OCI-M2 (cell line): ENCODE results near the gene RTN4IP1.
"Not testable (repeated sequence)": the region's sequence is repeated elsewhere in the genome, so short reads cannot be mapped to it uniquely, and the experiment has no call there.

Experiments used
- DNase-seq: peaks from one replicate; lab custom pipeline; 2025; ENCODE audit not compliant: unreplicated experiment; lab: John Stamatoyannopoulos, UW

Gene RTN4IP1

DNA sequence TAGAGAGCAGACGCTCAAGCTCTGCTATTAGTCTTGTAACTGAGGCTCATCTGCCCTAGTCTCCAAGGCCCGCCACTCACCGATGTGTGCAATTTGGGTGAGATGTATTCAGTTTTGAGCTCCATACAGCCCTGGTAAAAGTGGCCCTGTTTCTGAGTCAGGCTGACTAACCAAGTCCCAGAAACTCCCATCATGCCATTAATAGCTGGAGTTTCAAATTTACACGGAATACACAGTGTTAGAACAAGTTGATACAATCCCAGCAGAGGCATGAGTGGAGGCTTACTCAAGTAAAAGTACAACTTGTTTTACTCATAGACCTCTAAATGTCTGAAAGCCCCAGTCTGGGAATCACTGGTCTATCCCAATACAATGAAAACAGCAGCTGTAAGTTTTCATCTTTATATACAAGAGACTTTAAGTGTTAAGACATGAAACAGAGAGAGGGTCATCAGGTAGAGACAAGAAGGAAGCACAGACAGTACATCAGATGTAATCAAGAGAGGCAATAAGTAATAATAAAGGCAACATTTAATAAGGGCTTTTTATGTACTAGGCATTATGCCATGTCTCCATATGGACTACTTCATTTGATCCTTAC is 42.4 kb downstream of the RTN4IP1 start:
- DNase-seq: no peak

DNA sequence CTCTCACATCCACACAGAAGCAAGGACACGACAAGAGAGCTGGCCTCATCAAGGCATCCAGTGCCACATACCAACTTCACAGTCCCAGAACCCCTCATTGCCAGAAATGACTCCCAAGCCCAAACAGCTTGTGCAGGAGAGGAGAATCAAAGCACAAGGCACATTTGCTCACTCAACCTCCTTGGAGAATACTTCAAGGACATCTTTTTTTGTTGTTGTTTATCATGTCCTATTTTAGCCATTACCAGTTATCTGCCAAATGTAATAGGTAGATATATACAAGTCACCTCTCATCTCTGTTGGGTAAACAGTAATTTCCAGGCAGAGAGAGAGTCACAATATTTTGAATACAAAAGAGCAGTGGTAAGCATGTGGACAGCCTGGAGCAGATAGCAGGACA is 47.8 kb downstream of the RTN4IP1 start:
- DNase-seq: no peak

DNA sequence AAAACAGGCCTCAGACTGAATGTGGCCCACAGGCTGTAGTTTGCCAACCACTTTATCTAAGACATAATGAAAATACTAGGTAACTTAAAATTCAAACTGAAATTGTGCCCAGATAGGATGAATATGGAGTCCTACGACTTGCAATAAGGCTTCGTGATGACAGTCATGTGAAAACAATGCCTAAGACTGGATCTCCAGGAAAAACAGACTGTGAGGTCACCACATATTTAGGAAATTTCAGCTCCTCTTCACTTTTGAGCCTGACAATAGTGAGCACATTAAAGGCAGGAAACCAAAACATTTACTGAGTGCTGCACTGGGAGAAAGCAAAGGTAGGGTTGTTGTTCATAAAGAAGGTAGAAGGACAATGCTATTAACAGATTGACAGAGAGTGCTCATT is 50.0 kb downstream of the RTN4IP1 start:
- no peak for DNase-seq

DNA sequence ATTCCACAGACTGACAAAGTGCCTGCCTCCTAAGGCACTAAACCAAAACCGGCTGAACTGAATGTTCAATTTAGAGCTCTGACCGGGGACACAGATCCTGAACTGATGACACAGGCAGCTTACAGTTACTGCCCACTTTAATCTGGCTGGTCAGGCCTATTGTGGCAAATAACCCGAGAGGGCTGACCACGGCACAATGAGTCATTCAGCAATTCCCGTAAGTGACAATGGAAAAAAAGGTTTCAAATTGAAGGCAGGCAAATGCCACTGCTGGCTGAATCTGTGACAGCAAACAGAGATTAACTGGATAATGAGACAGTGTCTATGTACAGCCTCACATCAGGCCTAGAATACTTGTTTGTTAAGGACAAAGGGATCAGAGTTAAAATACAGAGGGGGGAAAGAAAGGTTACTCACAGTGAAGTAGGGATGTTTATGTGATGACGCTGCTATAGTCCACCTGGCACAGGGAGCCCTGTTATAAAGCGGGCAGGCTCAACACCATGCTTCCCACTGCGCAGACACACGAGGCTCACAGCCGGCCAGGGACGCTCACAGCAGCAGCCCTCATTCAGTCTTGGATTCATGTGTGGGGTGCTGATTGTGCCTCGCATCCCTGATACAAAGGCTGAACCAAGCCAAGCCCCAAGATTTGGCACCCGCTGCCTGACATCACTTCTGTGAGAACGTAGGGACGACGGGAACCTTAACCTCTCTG is 54.4 kb downstream of the RTN4IP1 start:
- no peak for DNase-seq

DNA sequence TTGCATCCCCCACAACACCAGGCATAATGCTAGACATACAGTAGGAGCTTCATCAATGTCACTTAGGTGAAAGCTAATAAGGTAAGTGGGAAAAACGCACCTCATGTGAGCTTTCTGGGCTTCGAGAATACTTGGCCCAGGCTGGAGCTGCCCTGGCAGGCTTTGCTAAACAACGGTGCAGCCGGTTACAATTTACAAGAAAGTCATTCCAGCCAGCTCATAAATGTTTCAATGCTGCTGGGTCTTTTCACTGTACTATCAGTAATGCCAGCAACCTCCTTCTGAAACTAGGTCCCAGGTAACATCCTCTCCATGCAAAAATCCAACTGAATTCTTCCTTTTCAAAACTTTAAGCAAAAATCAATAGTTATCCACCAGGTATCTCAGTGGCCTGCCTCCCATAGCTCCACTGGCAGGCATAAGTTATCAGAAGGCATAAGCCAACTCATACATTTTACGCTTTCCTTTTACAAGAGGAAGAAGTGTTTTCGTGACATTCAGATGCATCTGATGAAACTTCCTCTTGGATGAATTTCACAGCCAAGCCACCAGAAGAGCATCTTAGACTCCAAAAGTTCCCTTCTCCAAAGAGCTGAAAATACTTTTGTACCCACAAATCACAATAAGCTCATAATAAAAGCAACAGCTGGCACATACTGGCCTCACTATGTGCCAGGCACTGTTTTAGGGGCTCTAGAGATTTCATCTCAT is 56.3 kb downstream of the RTN4IP1 start:
- no peak for DNase-seq

DNA sequence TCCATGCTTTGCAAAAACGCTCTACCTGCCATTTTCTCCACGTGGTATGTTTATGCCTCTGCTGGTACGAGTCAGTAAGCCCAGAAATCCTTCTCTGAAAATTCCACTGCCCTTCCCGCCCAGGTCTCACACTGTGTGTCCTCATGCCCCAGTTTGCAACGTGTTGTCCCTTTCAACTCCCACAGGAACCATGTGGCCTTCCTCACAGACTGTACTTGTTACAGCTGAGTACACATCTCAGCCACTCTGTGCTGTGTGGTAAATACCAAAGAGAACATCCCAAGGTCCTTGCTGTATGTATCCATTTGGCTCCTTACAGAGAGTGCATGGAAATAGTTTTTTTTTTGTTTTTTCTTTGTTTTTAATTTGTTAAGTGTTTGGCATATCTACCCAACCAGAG is 56.9 kb downstream of the RTN4IP1 start:
- DNase-seq: no peak

DNA sequence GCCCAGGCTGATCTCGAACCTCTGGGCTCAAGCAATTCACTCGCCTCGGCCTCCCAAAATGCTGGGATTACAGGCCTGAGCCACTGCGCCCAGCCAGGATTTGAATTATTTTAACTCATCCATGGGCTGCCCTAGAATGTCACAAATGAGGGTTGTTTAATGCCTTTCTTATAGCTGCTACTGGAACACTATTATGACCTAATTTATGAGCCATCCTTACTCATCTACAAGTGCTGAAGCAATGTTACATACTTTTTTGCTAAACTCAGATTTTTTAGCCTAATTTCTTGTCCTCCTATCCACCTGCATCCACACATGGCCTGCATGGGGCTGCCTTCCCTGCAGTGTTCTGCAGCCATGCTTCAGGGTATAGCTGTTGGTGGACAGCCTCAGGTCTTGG is 59.9 kb downstream of the RTN4IP1 start:
- DNase-seq: no peak

GRCh38 chr6:106568530-106568929 is 60.8 kb downstream of the RTN4IP1 start:
- no peak for DNase-seq

DNA sequence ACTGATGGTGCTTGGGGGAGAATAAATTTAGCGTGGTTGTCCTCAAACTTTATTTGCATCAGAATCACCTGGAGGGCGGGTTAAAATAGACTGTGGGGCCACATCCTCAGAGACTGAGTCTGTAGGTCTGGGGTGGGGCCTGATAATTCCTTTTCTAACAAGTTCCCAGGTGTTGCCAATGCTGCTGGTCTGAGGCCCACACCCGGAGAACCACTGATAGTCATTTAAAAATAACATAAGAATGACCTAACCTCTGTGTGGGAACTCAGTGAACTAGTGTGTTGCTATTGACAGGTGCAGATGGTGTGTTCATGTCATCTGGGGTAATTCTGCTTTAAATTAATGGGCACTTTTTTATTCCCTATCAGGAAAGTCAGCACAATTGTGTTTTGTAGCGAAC is 64.8 kb downstream of the RTN4IP1 start:
- DNase-seq: no peak

DNA sequence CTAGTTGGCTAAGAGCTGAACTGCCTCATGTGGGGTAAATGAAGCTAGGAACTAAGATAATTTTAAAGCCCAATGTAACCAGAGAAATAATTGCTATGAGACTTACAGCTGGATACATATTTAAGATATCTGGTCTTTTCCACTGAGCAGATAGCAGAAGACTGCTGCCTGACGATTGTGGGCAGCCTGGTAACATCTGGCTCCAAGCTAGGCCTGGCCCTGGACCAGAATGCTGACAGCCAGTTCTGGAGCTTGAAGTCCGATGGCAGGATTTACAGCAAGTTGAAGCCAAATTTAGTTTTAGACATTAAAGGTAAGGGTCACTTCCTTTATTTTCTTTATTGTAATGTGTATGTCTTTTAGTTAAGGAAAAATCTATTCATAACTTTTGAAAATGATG is 65.7 kb downstream of the RTN4IP1 start:
- no peak for DNase-seq

DNA sequence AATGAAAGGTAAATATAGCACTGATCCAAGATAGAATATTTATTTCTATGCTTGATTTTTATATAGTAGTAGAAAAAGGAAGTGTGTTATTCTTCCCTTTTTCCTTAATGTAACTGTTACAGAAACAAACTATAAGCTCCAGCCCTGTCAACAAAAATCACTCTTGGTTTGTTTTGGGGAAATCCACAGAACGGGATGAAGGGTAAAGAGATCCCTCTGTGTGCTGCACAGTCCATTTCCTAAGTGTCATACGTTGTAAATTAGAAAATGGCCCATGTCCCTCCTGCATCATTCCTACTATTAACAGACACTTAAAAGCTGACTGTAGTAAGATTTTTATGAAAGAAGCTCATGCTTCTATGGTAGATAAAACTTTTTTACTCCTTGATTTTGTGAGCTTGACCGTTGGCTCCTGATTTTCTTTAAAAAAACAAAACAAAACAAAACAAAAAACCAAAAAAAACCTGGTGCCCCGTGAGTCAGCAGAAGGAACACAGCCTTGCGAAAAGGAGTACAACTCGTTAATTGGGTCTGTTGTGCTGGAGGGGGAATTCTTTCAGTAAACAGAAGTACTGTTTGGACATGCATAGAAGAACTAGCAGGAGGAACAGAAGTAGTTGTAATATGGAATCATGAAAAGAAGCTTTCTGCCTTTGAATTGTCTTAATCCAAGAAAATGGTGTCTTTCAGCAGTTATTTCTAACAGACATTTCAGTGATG is 67.5 kb downstream of the RTN4IP1 start:
- no peak for DNase-seq

- DNase-seq: no peak
Observed at GRCh38 chr6:106560996-106561685, 68.2 kb downstream of the RTN4IP1 start.

GRCh38 chr6:106559659-106560058 is 69.6 kb downstream of the RTN4IP1 start:
- DNase-seq: not testable (repeated sequence)

GRCh38 chr6:106558364-106558763 is 70.9 kb downstream of the RTN4IP1 start:
- DNase-seq: no peak

GRCh38 chr6:106557837-106558236 is 71.5 kb downstream of the RTN4IP1 start:
- no peak for DNase-seq

DNA sequence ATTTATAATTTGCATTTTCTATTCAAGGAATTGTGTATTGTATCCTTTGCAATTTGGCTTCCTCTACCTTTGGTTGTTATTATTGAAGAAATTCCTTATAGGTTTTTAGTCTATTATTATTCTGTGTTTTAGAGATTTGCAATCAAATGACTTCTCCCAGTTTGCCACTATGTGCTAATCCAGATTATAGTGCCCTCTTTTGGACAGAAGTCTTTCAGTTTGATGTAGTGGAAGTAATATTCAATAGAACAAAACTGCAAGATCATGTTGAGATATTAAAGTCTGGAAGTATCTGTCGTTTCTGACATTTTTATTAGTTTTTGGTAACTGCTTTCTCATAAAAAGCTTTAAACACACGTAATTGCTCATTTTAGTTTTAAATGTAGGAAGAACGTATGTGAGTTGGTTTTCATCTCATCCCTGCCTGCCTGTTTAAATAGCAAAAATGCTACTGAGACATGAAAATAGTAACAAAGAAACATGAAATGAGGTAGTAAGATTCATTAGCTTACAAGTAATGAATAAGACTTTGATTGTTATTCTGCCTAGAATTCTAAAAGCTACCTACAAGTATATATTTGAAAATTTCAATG is 72.8 kb downstream of the RTN4IP1 start:
- no peak for DNase-seq

- DNase-seq: no peak
Observed at GRCh38 chr6:106555767-106556166, 73.5 kb downstream of the RTN4IP1 start.

DNA sequence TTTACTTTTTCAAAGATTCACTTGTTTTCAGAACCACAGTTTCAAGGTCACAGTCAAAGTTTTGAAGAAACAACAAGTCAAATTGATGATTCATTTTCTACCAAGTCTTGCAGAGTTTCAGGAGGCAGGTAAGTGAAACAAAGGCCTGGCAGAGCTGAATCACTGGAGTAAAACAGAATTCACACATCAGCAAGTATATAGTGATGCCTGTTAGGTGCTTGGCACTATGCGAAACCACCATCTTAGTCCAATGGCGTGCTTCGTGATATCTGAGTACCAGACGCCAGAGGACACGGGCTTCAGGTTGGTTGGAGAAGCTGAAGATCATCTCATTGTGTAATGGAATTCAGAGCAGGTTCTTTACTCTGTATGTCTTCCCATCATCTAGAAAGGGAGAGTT is 75.9 kb downstream of the RTN4IP1 start:
- no peak for DNase-seq

GRCh38 chr6:106551155-106551554 is 78.1 kb downstream of the RTN4IP1 start:
- DNase-seq: no peak

GRCh38 chr6:106549521-106549920 is 79.8 kb downstream of the RTN4IP1 start:
- DNase-seq: no peak
